Measurements from ENCODE around the gene CENPB.

DNA sequence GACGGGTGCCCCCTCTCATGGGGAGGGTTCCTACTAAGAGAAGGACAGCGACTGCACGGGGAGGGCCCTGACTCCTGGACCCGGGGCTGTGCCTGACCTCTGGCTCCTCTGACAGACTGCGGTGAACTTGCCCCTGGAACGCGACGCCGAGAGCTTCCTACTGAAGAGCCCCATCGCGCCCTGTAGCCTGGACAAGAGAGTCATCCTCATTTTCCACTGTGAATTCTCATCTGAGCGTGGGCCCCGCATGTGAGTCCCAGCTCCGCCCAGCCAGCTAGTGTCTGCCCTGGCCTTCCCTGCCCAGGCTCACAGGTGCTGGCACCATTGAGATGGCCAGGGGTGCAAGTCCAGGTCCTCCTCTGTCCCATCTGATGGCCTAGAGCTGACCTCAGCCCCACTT is 16.7 kb upstream of the CENPB start:
- TF ChIP-seq POLR2A (IDR thresholded peaks at IDR 0.05): no peak
- no peak for TF ChIP-seq EP300 (IDR thresholded peaks at IDR 0.05)
